Sciatic nerve (tissue), 2 donors: ENCODE data around the gene PCBP3. TPM values are rescaled to one million over a fixed set of nuclear protein-coding genes. Genes with fewer than 3 reads are reported as not detected.
"Not testable (repeated sequence)": the region's sequence is repeated elsewhere in the genome, so short reads cannot be mapped to it uniquely, and the experiment has no call there.

Experiments used
- ATAC-seq: fragments of 200-7000 bp; cut with Tn5 transposase; one replicate; pipeline ENCODE4 v1.9.1; 2020; ENCODE audit warnings: mild to moderate bottlenecking, moderate library complexity
- DNase-seq: peaks from one replicate; pipeline ENCODE4 v3.0.0-alpha.2; 2020; ENCODE audit warnings: low spot score
- intact Hi-C: fragments of 100-400 bp; cut with DNase I; formaldehyde crosslinking; loops from one replicate; pipeline ENCODE4 v1.14.2; 2022
- total RNA-seq: library from RNA; stranded (reverse); fragmentation: NEBNext Ultra II Directional; extraction: Animal tissue kit (Norgen Biotek cat#: 25700); gene quantifications from one replicate; pipeline ENCODE4 v1.2.1, GENCODE V29; 2021
- donor health status: DM: no; HTN: no; CAD: no.
- donor health status: DM: no; HTN: no; CAD: no.

The PCBP3 gene
- total RNA-seq, 1 donor from 2014 or later = 14.1 TPM

GRCh38 chr21:45651921-45652320, 8.4 kb downstream of the PCBP3 start:
- DNase-seq = no peak
- intact Hi-C loops = no loop called here
- no peak for ATAC-seq

- no peak for DNase-seq
- intact Hi-C loops = no loop called here
- ATAC-seq = no peak
These were observed 11.6 kb downstream of the PCBP3 start for GRCh38 chr21:45655124-45655523.

GRCh38 chr21:45656114-45656513, 12.6 kb downstream of the PCBP3 start:
- ATAC-seq, intact Hi-C loops, DNase-seq: not testable (repeated sequence)

GRCh38 chr21:45661913-45662622, 18.5 kb downstream of the PCBP3 start:
- ATAC-seq, intact Hi-C loops, DNase-seq: not testable (repeated sequence)

GRCh38 chr21:45662623-45663245, 19.2 kb downstream of the PCBP3 start:
- DNase-seq, ATAC-seq, intact Hi-C loops: not testable (repeated sequence)

- ATAC-seq (no peak), DNase-seq (no peak)
- intact Hi-C loops = no loop called here
These were observed 25.9 kb downstream of the PCBP3 start for GRCh38 chr21:45669382-45669781.

- ATAC-seq (no peak), DNase-seq (no peak)
- intact Hi-C loops = no loop called here
These were observed 27.2 kb downstream of the PCBP3 start for GRCh38 chr21:45670731-45671130.

- ATAC-seq, DNase-seq, intact Hi-C loops: not testable (repeated sequence)
These were observed 35.3 kb downstream of the PCBP3 start for GRCh38 chr21:45678790-45679189.

- DNase-seq = no peak
- intact Hi-C loops = no loop called here
- no peak for ATAC-seq
These were observed 36.7 kb downstream of the PCBP3 start for GRCh38 chr21:45680215-45680614.

- intact Hi-C loops = no loop called here
- ATAC-seq (no peak), DNase-seq (no peak)
These were observed 51.6 kb downstream of the PCBP3 start for GRCh38 chr21:45695086-45695485.

- intact Hi-C loops = no loop called here
- ATAC-seq (no peak), DNase-seq (no peak)
These were observed 55.1 kb downstream of the PCBP3 start for GRCh38 chr21:45698493-45699184.

- intact Hi-C loops = no loop called here
- DNase-seq = no peak
- no peak for ATAC-seq
These were observed 55.9 kb downstream of the PCBP3 start for GRCh38 chr21:45699251-45699942.

GRCh38 chr21:45699966-45700365, 56.4 kb downstream of the PCBP3 start:
- intact Hi-C loops = no loop called here
- ATAC-seq = no peak
- DNase-seq = no peak

GRCh38 chr21:45700461-45700860, 56.9 kb downstream of the PCBP3 start:
- no peak for ATAC-seq
- intact Hi-C loops = no loop called here
- DNase-seq = no peak

GRCh38 chr21:45704311-45705108, 61.0 kb downstream of the PCBP3 start:
- ATAC-seq (no peak), DNase-seq (no peak)
- intact Hi-C loops = no loop called here

- intact Hi-C loops = no loop called here
- ATAC-seq (no peak), DNase-seq (no peak)
These were observed 62.8 kb downstream of the PCBP3 start for GRCh38 chr21:45706299-45706698.

- intact Hi-C loops = no loop called here
- DNase-seq (no peak), ATAC-seq (no peak)
These were observed 65.6 kb downstream of the PCBP3 start for GRCh38 chr21:45709173-45709572.

GRCh38 chr21:45709696-45710268, 66.3 kb downstream of the PCBP3 start:
- intact Hi-C loops = no loop called here
- ATAC-seq (no peak), DNase-seq (no peak)
